A549 treated with ZK216348 at 1 μM for 4 hours (cell line): ENCODE data around the gene METTL16. TPM values are rescaled to one million over a fixed set of nuclear protein-coding genes. Genes with fewer than 3 reads are reported as not detected.

ENCODE experiments used
- total RNA-seq: library from RNA; stranded (reverse); fragments of 200-300 nt; extraction: Qiagen RNA extraction; gene quantifications from 5 replicates; pipeline ENCODE4 v1.2.3, GENCODE V29; 2022; ENCODE audit warnings: low read depth

The METTL16 gene, protein sequence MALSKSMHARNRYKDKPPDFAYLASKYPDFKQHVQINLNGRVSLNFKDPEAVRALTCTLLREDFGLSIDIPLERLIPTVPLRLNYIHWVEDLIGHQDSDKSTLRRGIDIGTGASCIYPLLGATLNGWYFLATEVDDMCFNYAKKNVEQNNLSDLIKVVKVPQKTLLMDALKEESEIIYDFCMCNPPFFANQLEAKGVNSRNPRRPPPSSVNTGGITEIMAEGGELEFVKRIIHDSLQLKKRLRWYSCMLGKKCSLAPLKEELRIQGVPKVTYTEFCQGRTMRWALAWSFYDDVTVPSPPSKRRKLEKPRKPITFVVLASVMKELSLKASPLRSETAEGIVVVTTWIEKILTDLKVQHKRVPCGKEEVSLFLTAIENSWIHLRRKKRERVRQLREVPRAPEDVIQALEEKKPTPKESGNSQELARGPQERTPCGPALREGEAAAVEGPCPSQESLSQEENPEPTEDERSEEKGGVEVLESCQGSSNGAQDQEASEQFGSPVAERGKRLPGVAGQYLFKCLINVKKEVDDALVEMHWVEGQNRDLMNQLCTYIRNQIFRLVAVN
- total RNA-seq = 29.6 to 37.0 TPM (median 33.5 TPM) in 5 replicates

GRCh38 chr17:2511462-2512369, at the start of gene METTL16:
TSS of gene METTL16 (minus strand) at chr17:2511888. CDS start at chr17:2502331, 9,557 bp downstream.

GRCh38 chr17:2400877-2401425, 110.7 kb downstream of the METTL16 start, which contains the start of gene MNT:
TSS of gene MNT (minus strand) at chr17:2401060. CDS start at chr17:2400712, 348 bp downstream.

Other genes with a start within 250 kb of the METTL16 start
- gene SMG6, start 208.1 kb downstream of the METTL16 start, total RNA-seq = 20.6 to 30.9 TPM (median 26.7 TPM) in 5 replicates
- 6.8 to 11.0 TPM (median 9.6 TPM) in 5 replicates for gene SRR, start 207.9 kb downstream of the METTL16 start, total RNA-seq
- 56.9 to 71.7 TPM (median 61.5 TPM) in 5 replicates for gene TSR1, start 175.4 kb downstream of the METTL16 start, total RNA-seq
- 26.7 to 49.5 TPM (median 42.3 TPM) in 5 replicates for gene SGSM2, start 174.4 kb downstream of the METTL16 start, total RNA-seq
- 12.6 to 22.4 TPM (median 18.6 TPM) in 5 replicates for gene MNT, start 110.8 kb downstream of the METTL16 start, total RNA-seq
- 160 to 220 TPM (median 191 TPM) in 5 replicates for gene PAFAH1B1, start 81.8 kb upstream of the METTL16 start, total RNA-seq
- 68.1 to 128 TPM (median 120 TPM) in 5 replicates for gene CLUH, start 199.9 kb upstream of the METTL16 start, total RNA-seq
- 0.07 to 0.23 TPM (median 0.14 TPM) in 5 replicates for gene CCDC92B, start 237.8 kb upstream of the METTL16 start, total RNA-seq